Esophagus squamous epithelium (tissue), 4 donors: ENCODE measurements around the gene ACSL4.

Source experiments
- CTCF ChIP-seq, 6 experiments: fragments of 450-650 bp in 4 of 6; fragments of 200-600 bp in 2 of 6; sonication (generic) in 2 of 6; IDR thresholded peaks; one replicate each; pipeline ENCODE4 v1.5.1; 2016 to 2019; ENCODE audit warnings: antibody characterized with exemption in 6 of 6, mild to moderate bottlenecking in 4 of 6, moderate library complexity in 4 of 6
- POLR2A ChIP-seq, 4 donors: fragments of 450-650 bp; IDR thresholded peaks; one replicate each; pipeline ENCODE4 v1.6.1; 2017; ENCODE audit warnings: antibody characterized with exemption in 4 of 4, mild to moderate bottlenecking in 4 of 4, moderate library complexity in 3 of 4

GRCh38 chrX:109687903-109688302 lies 45.2 kb downstream of the ACSL4 start:
- no peak for TF ChIP-seq POLR2A (IDR thresholded peaks at IDR 0.05)
- no peak for TF ChIP-seq CTCF (IDR thresholded peaks at IDR 0.05)
